Psoas muscle (tissue), 8 donors: ENCODE data around the gene KCNQ5. TPM values are rescaled to one million over a fixed set of nuclear protein-coding genes. Genes with fewer than 3 reads are reported as not detected.
A peak's percentile ranks its signal among the peaks of the same experiment; 100 is the strongest.

Source experiments
- ATAC-seq, 4 donors: fragments of 200-7000 bp; cut with Tn5 transposase; one replicate each; pipeline ENCODE4 v1.9.1; 2020; ENCODE audit warnings: moderate library complexity in 3 of 4, mild to moderate bottlenecking in 2 of 4
- DNase-seq, 2 donors: peaks; one replicate each; pipeline ENCODE4 v3.0.0-alpha.2; 2020
- H3K27ac ChIP-seq: fragments of 200-600 bp; one replicate; pipeline ENCODE4 v1.8.0; 2022
- H3K27me3 ChIP-seq, 3 donors: fragments of 200-600 bp in 1 of 3; one replicate each; pipeline versions ENCODE4 v1.6.1 to v1.8.0; 2013 to 2022; ENCODE audit warnings: low read length in 2 of 3, mild to moderate bottlenecking in 2 of 3, moderate library complexity in 1 of 3; ENCODE audit not compliant: insufficient read depth in 3 of 3
- H3K36me3 ChIP-seq, 2 donors: fragments of 200-600 bp in 1 of 2; one replicate each; pipeline versions ENCODE4 v1.6.1 to v1.8.0; 2013 to 2022; ENCODE audit warnings: low read depth in 1 of 2, mild to moderate bottlenecking in 1 of 2, moderate library complexity in 1 of 2; ENCODE audit not compliant: insufficient read depth in 1 of 2
- H3K4me1 ChIP-seq: fragments of 200-600 bp; one replicate; pipeline ENCODE4 v1.8.0; 2022
- H3K4me3 ChIP-seq: fragments of 200-600 bp; one replicate; pipeline ENCODE4 v1.8.0; 2022; ENCODE audit warnings: mild to moderate bottlenecking
- H3K9me3 ChIP-seq: fragments of 200-600 bp; one replicate; pipeline ENCODE4 v1.8.0; 2022
- WGBS, 3 donors: extraction: QIAGEN DNeasy Blood & Tissue Kit; methylation state at CpG; one replicate each; pipeline versions ENCODE4 v1.1.6 to v1.1.7; 2013; 5-methylcytosine and 5-hydroxymethylcytosine counted together
- intact Hi-C, 2 donors: fragments of 100-400 bp; cut with DNase I; formaldehyde crosslinking; loops; one replicate each; pipeline versions ENCODE4 v1.11.0 to v1.14.2; 2022
- polyA plus RNA-seq, 3 donors: library from polyadenylated mRNA; stranded (reverse); fragments of 200-250 nt; gene quantifications; one replicate each; pipeline ENCODE4 v1.2.3, GENCODE V29; 2013
- total RNA-seq, 4 donors: library from RNA; stranded (reverse); fragmentation: NEBNext Ultra II Directional in 2 of 4; extraction: Animal tissue kit (Norgen Biotek cat#: 25700) in 2 of 4; gene quantifications; one replicate each; pipeline versions ENCODE4 v1.2.1 to v1.2.4, GENCODE V29; 2021 to 2023
- TF ChIP-seq, protein P1 (sequence below): fragments of 200-600 bp; IDR thresholded peaks from one replicate; pipeline ENCODE4 v1.8.0; 2022; ENCODE audit warnings: antibody characterized with exemption
- donor health status: healthy with polysubstance abuse.
- donor health status: DM: no; HTN: no; CAD: no; lungs with moderate emphysema.
- donor health status: Bipolar disorder and iron deficiency.
- donor health status: healthy.
- donor health status: DM: yes; HTN: yes; CAD: no.
- donor health status: DM: no; HTN: no; CAD: no.
- donor health status: DM: no; HTN: no; CAD: no.
- donor health status: DM: yes; HTN: yes; CAD: no.

Gene KCNQ5
- total and polyA plus RNA-seq, 7 donors: 4.4 to 90.7 (median 25.7) TPM

- TF ChIP-seq, protein P1, sequence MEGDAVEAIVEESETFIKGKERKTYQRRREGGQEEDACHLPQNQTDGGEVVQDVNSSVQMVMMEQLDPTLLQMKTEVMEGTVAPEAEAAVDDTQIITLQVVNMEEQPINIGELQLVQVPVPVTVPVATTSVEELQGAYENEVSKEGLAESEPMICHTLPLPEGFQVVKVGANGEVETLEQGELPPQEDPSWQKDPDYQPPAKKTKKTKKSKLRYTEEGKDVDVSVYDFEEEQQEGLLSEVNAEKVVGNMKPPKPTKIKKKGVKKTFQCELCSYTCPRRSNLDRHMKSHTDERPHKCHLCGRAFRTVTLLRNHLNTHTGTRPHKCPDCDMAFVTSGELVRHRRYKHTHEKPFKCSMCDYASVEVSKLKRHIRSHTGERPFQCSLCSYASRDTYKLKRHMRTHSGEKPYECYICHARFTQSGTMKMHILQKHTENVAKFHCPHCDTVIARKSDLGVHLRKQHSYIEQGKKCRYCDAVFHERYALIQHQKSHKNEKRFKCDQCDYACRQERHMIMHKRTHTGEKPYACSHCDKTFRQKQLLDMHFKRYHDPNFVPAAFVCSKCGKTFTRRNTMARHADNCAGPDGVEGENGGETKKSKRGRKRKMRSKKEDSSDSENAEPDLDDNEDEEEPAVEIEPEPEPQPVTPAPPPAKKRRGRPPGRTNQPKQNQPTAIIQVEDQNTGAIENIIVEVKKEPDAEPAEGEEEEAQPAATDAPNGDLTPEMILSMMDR: no peak
- intact Hi-C loops: no loop called here
- no peak for ATAC-seq
- Histone ChIP-seq H3K36me3 (no peaks in the 10 kb centered on the region), H3K27ac (no peak overlapping the region), H3K9me3 (no peaks in the 10 kb centered on the region), H3K27me3 (no peaks in the 10 kb centered on the region), H3K4me3 (no peak overlapping the region), H3K4me1 (no peaks in the 10 kb centered on the region)
- DNase-seq: no peak
- 77 to 86% (median 82%) methylated on average over 10 of the region's 10 CpGs for WGBS, 3 donors
Observed at GRCh38 chr6:72793641-72794395, 172.0 kb downstream of the KCNQ5 start.

DNA sequence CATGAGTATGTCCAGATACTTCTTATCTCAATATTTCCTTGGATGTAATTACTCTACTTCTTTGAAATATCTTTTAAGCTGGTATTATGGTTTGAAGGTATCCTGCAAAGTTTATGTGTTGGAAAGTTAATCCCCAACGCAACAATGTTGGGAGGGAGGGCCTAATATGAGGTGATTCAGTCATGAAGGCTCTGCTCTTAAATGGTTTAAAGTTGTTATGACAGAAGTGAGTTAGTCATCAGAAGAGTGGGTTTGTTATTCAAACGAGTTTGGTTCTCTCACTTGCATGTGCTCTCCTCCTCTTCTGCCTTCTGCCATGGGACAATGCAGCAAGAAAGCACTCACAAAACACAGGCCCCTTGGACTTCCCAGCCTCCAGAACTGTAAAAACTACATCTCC lies 176.3 kb downstream of the KCNQ5 start:
- TF ChIP-seq, protein P1: no peak
- no peak for DNase-seq
- WGBS, 3 donors: 67 to 85% (median 68%) methylated on average over 2 of the region's 2 CpGs
- intact Hi-C loops: no loop called here
- Histone ChIP-seq H3K4me1 (no peaks in the 10 kb centered on the region), H3K36me3 (no peaks in the 10 kb centered on the region), H3K9me3 (no peaks in the 10 kb centered on the region), H3K27ac (no peak overlapping the region), H3K4me3 (no peak overlapping the region), H3K27me3 (no peaks in the 10 kb centered on the region)
- peak in 2 of 4 donors; percentile 53 to 65 for ATAC-seq

GRCh38 chr6:72809746-72810379 lies 188.0 kb downstream of the KCNQ5 start:
- ATAC-seq: peak in 2 of 4 donors; percentile 30 to 58
- intact Hi-C loops: no loop called here
- H3K27ac ChIP-seq: peak overlapping the region; percentile 84

DNA sequence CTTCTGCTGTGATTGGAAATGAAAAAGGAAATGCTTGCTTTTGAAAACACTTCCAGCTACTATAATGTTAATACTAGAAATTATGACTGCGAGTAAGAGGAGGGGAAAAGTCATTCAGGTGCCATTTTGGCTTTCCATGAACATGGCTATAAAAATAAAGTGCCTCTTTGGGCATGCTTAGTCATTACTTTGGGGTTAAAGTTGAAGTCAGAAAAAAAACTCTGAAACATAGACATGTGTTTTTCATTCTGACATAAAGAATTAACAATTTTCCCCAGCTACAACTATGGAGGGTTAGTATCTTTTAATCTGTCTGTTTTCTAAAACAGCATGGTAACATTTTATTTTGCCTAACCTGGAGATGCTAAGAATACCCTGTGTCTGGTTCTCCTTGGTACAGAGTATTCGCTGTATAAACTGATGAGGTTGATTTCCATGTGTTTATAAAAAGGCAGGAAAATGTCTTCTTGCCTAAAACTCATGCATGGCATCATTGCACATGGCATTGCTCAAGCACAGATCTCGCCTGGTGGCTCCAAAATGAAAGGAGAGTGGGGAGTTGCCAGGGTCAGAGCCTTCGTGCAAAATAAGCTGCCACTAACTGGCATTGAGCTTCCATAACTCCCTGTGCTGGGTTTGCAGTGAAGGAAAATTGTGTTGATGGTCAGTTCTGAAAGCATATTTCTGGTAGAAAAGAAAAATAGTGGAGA lies 188.9 kb downstream of the KCNQ5 start:
- Histone ChIP-seq H3K36me3 (no peaks in the 10 kb centered on the region), H3K4me3 (no peak overlapping the region), H3K4me1 (peaks cover 57% of the 10 kb centered on the region), H3K9me3 (no peaks in the 10 kb centered on the region), H3K27ac (peak overlapping the region; percentile 84), H3K27me3 (no peaks in the 10 kb centered on the region)
- DNase-seq (no peak), ATAC-seq (peak in 1 of 4 donors; percentile 23)
- intact Hi-C loops: no loop called here
- TF ChIP-seq, protein P1: no peak
- WGBS, 3 donors: 44 to 71% (median 46%) methylated on average over 4 of the region's 4 CpGs

More at GRCh38 chr6:72809746-72810379, 188.0 kb downstream of the KCNQ5 start:
- H3K9me3 ChIP-seq: no peaks in the 10 kb centered on the region
- no peak overlapping the region for H3K4me3 ChIP-seq
- peaks cover 52% of the 10 kb centered on the region for H3K4me1 ChIP-seq
- TF ChIP-seq, protein P1: no peak
- whole genome bisulfite sequencing, 3 donors: 32 to 44% (median 38%) methylated on average over 4 of the region's 4 CpGs
- no peaks in the 10 kb centered on the region for H3K27me3 ChIP-seq
- no peak for DNase-seq
- H3K36me3 ChIP-seq: no peaks in the 10 kb centered on the region
